Skeletal muscle tissue (tissue), 4 donors: ENCODE results near the gene ST6GALNAC3. TPM values are rescaled to one million over a fixed set of nuclear protein-coding genes. Genes with fewer than 3 reads are reported as not detected.

Experiments used
- H3K27ac ChIP-seq: one replicate; pipeline ENCODE4 v1.7.0; 2013; ENCODE audit warnings: mild to moderate bottlenecking, low read depth, low read length, inconsistent platforms
- H3K27me3 ChIP-seq, 3 donors: one replicate each; pipeline ENCODE4 v1.7.0; 2013; ENCODE audit warnings: low read length in 3 of 3; ENCODE audit not compliant: control insufficient read depth in 3 of 3, insufficient read depth in 3 of 3
- H3K36me3 ChIP-seq, 3 donors: one replicate each; pipeline ENCODE4 v1.7.0; 2013; ENCODE audit warnings: low read length in 3 of 3; ENCODE audit not compliant: control insufficient read depth in 3 of 3, insufficient read depth in 3 of 3
- H3K4me1 ChIP-seq, 3 donors: one replicate each; pipeline ENCODE4 v1.7.0; 2013; ENCODE audit warnings: low read length in 3 of 3, mild to moderate bottlenecking in 3 of 3; ENCODE audit not compliant: control insufficient read depth in 3 of 3, insufficient read depth in 3 of 3
- H3K4me3 ChIP-seq, 3 donors: one replicate each; pipeline ENCODE4 v1.7.0; 2013; ENCODE audit warnings: low read length in 3 of 3
- H3K9ac ChIP-seq, 3 donors: one replicate each; pipeline ENCODE4 v1.7.0; 2013; ENCODE audit warnings: low read length in 3 of 3, mild to moderate bottlenecking in 3 of 3, moderate library complexity in 2 of 3, low read depth in 1 of 3
- H3K9me3 ChIP-seq, 3 donors: one replicate each; pipeline ENCODE4 v1.7.0; 2013; ENCODE audit warnings: low read length in 3 of 3; ENCODE audit not compliant: control insufficient read depth in 3 of 3
- total RNA-seq: library from RNA; depleted of rRNA; stranded (reverse); fragments of >200 nt; gene quantifications from one replicate; pipeline ENCODE4 v1.2.3, GENCODE V29; 2014
- donor health status: Osteomylitis.

ST6GALNAC3 gene
- total RNA-seq, 1 donor from 2014 or later, result 3.7 TPM

DNA sequence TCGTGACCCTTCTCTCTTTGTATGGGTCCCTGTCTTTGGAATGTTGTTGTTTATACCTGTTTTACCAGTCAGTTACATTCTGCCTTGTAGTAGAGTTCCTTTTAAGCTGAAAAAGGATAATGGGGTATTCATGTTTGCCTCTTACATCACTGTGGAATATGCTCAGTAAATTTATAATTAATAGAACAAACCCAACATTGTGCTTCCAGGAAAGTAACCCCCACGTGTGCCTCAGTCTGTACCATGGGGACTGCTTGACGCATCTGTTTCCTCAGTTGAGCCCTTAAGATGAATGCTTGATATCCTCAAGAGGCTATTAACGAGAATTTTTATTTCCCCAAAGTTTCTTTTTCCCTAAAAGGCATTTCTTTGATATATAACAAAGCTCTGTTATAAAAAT is 73.4 kb downstream of the ST6GALNAC3 start:
- H3K27me3 ChIP-seq, result no peaks in the 10 kb centered on the region

DNA sequence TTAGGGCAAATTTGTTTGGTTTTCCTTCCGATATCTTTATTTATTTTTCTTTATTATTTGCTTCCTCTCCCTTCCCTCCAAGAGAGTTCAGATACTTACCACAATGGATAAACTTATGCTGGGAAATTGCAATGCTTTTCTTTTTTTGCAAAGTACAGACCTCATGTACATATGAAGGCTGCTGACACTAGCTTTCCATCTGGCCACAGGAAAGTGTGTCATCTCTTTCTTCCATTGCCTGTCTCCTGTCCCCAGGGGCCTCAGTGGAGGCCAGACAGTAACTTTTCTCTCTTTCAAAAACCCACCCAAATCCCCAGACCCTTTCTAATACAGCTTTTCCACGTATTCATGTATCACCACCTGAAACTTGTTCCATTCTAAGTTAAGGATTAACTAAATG is 73.9 kb downstream of the ST6GALNAC3 start:
- H3K9me3 ChIP-seq, result no peaks in the 10 kb centered on the region
- H3K4me1 ChIP-seq, result peaks cover 0 to 4% (median 0%) of the 10 kb centered on the region in 3 donors

More for the DNA sequence above, 73.4 kb downstream of the ST6GALNAC3 start:
- Histone ChIP-seq H3K4me3 (no peak overlapping the region), H3K9me3 (no peaks in the 10 kb centered on the region), H3K36me3 (no peaks in the 10 kb centered on the region), H3K27ac (no peak overlapping the region), H3K4me1 (peaks cover 0 to 4% (median 0%) of the 10 kb centered on the region in 3 donors), H3K9ac (no peak overlapping the region)

DNA sequence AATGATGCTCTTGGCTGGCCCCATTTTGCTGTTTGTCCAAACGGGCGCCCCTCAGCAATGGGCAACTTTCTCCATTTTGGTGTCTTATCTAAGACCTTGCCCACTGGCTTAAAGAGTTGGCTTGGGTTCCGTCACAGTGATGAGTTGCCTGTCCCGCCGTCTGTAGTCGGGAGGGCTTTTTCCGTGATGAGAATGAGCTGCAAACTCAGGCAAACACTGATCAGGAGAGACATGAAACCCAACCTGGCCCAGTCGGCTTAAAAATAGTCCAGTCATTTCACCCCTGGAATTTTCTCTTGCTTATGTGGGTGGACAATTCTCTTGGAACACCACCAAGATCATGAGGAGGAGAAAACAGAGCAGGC is 79.3 kb downstream of the ST6GALNAC3 start:
- Histone ChIP-seq H3K9me3 (no peaks in the 10 kb centered on the region), H3K4me3 (peak overlapping the region in 1 of 3 donors; percentile 47), H3K9ac (no peak overlapping the region), H3K27ac (no peak overlapping the region), H3K36me3 (no peaks in the 10 kb centered on the region), H3K27me3 (no peaks in the 10 kb centered on the region), H3K4me1 (peaks cover 8 to 14% (median 9%) of the 10 kb centered on the region in 3 donors)

More for the DNA sequence above, 73.9 kb downstream of the ST6GALNAC3 start:
- no peak overlapping the region for H3K4me3 ChIP-seq
- no peaks in the 10 kb centered on the region for H3K27me3 ChIP-seq
- H3K9ac ChIP-seq, result no peak overlapping the region
- H3K36me3 ChIP-seq, result no peaks in the 10 kb centered on the region
- no peak overlapping the region for H3K27ac ChIP-seq

- Histone ChIP-seq H3K36me3 (no peaks in the 10 kb centered on the region), H3K9ac (peak overlapping the region in 2 of 3 donors; percentile 49 to 61), H3K27ac (no peak overlapping the region), H3K4me1 (peaks cover 8 to 14% (median 9%) of the 10 kb centered on the region in 3 donors), H3K4me3 (peak overlapping the region; percentile 37 to 75 (median 47)), H3K9me3 (no peaks in the 10 kb centered on the region), H3K27me3 (no peaks in the 10 kb centered on the region)
These were observed 79.8 kb downstream of the ST6GALNAC3 start for GRCh38 chr1:76154206-76154956.

DNA sequence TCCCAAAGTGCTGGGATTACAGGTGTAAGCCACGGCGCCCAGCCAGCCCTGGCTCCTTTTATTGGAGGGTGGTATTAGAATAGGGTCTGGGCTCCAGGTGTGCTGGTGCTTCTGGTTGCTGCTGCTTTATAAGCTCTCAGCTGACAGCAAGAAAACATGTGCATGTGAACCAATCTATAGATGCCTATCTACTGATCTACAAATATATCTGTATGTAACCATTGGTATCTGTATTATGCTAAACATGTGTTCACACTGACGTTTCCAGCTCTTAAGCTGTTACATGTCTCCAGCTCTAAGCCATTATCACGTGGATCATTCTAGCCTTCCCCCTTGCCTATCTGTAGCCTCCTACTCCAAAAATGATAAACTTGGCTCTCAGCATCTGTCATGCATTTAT is 82.4 kb downstream of the ST6GALNAC3 start:
- H3K9ac ChIP-seq, result no peak overlapping the region

DNA sequence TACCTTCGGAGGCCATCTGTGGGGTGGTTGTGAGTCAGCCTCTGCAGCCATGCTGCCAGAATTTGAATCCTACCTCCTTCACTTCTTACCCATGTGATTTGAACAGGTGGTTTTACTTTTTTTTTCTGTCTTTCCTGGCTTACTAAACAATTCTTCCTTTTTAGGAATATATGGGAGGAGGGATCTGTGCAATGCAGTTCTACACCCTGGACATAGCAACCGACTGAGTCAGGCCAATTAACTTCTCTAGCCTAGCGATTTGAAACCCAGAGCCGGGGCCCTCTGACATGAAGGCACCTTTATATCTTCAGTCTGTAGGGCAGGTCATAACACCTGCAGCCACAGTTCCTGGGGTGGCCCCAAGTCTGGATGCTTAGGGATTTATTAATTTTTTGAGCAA is 83.6 kb downstream of the ST6GALNAC3 start:
- peaks cover 8 to 10% (median 9%) of the 10 kb centered on the region in 3 donors for H3K4me1 ChIP-seq
- no peaks in the 10 kb centered on the region for H3K9me3 ChIP-seq
- H3K4me3 ChIP-seq, result no peak overlapping the region
- H3K36me3 ChIP-seq, result no peaks in the 10 kb centered on the region
- no peak overlapping the region for H3K27ac ChIP-seq
- no peak overlapping the region for H3K9ac ChIP-seq
- no peaks in the 10 kb centered on the region for H3K27me3 ChIP-seq

More for the DNA sequence above, 82.4 kb downstream of the ST6GALNAC3 start:
- no peak overlapping the region for H3K4me3 ChIP-seq
- no peaks in the 10 kb centered on the region for H3K27me3 ChIP-seq
- H3K4me1 ChIP-seq, result peaks cover 8 to 10% (median 9%) of the 10 kb centered on the region in 3 donors
- no peak overlapping the region for H3K27ac ChIP-seq
- H3K36me3 ChIP-seq, result no peaks in the 10 kb centered on the region
- no peaks in the 10 kb centered on the region for H3K9me3 ChIP-seq

GRCh38 chr1:76160225-76160624 is 85.7 kb downstream of the ST6GALNAC3 start:
- no peaks in the 10 kb centered on the region for H3K36me3 ChIP-seq
- no peak overlapping the region for H3K9ac ChIP-seq
- no peaks in the 10 kb centered on the region for H3K9me3 ChIP-seq
- H3K4me3 ChIP-seq, result no peak overlapping the region
- H3K27me3 ChIP-seq, result no peaks in the 10 kb centered on the region
- H3K27ac ChIP-seq, result no peak overlapping the region
- H3K4me1 ChIP-seq, result no peaks in the 10 kb centered on the region

DNA sequence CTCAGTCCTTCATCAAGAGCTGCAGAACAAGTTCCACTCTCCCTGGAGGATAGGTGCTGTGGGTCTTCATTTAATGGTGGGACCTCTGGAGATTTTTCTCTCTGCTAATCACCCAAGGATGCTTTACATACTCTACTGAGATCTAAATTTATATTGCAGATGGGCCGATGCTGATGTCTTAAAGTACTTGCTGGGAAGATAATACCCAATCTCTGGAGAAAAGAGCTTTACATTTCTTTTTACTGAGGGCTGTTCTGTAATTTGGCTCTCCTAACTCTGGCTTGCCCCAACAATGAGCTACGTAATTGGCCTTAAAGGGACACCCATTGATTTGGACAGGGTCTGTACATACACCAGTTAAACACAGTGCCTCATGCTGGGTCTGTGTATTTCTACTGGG is 86.9 kb downstream of the ST6GALNAC3 start:
- H3K4me3 ChIP-seq, result no peak overlapping the region
- H3K4me1 ChIP-seq, result no peaks in the 10 kb centered on the region
- H3K9me3 ChIP-seq, result no peaks in the 10 kb centered on the region
- H3K36me3 ChIP-seq, result no peaks in the 10 kb centered on the region
- no peak overlapping the region for H3K27ac ChIP-seq
- H3K9ac ChIP-seq, result no peak overlapping the region
- no peaks in the 10 kb centered on the region for H3K27me3 ChIP-seq

DNA sequence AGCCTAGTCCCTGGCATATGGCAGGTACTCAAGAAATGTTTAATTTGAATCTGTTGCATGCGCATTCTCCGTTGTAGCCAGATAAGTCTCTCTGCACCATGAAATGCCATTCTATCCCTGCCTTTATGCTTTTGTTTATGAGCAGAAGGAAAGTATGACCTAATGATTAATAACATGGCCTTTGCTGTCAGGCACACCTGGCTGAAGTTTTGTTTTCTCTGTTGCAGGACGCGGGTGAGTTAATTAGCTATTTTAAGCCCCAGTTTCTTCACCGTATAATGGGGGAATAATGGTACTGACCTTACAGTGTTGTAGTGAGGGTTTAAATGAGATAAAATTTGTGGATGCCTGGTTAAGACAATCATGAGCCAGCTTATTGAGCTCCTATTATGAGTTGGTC is 87.7 kb downstream of the ST6GALNAC3 start:
- H3K4me1 ChIP-seq, result no peaks in the 10 kb centered on the region
- no peak overlapping the region for H3K9ac ChIP-seq
- no peaks in the 10 kb centered on the region for H3K9me3 ChIP-seq
- no peaks in the 10 kb centered on the region for H3K36me3 ChIP-seq
- H3K27ac ChIP-seq, result no peak overlapping the region
- H3K27me3 ChIP-seq, result no peaks in the 10 kb centered on the region
- no peak overlapping the region for H3K4me3 ChIP-seq

DNA sequence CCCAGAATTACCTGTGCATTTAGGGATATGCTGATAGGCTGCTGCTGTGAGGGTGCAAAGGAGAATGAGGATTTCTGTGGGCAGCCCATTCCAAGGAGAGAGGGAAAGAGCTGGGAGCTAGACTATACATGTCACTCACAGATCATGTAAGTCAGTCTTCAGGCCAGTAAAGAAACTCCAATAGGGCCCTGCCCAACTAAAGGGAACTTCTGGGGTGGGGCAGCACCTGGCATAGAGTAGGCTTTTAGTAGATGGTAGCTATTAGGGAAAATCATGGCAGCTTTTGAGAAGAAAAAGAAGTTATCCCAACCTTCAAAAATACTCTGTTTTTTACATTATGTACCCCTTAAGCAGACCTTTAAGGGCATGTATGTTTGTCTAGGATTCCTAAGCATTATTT is 89.6 kb downstream of the ST6GALNAC3 start:
- no peaks in the 10 kb centered on the region for H3K27me3 ChIP-seq
- no peaks in the 10 kb centered on the region for H3K4me1 ChIP-seq
- H3K9me3 ChIP-seq, result no peaks in the 10 kb centered on the region
- H3K4me3 ChIP-seq, result no peak overlapping the region
- no peaks in the 10 kb centered on the region for H3K36me3 ChIP-seq
- H3K27ac ChIP-seq, result no peak overlapping the region
- H3K9ac ChIP-seq, result no peak overlapping the region
